Neural progenitor cell (in vitro differentiated cells): ENCODE measurements around the gene GABRG3.

Source experiments
- CTCF ChIP-seq: fragments of 200-600 bp; sonication (generic); IDR thresholded peaks from 2 replicates; pipeline ENCODE4 v1.5.1; 2017; ENCODE audit warnings: antibody characterized with exemption, mild to moderate bottlenecking
- EZH2 ChIP-seq: fragments of 200-600 bp; sonication (generic); IDR thresholded peaks from 2 replicates; pipeline ENCODE4 v1.6.1; 2017; ENCODE audit warnings: antibody characterized with exemption, mild to moderate bottlenecking, moderate library complexity
- EZH2phosphoT487 ChIP-seq: fragments of 200-600 bp; sonication (generic); IDR thresholded peaks from 2 replicates; pipeline ENCODE4 v1.6.1; 2017; ENCODE audit warnings: antibody characterized with exemption

DNA sequence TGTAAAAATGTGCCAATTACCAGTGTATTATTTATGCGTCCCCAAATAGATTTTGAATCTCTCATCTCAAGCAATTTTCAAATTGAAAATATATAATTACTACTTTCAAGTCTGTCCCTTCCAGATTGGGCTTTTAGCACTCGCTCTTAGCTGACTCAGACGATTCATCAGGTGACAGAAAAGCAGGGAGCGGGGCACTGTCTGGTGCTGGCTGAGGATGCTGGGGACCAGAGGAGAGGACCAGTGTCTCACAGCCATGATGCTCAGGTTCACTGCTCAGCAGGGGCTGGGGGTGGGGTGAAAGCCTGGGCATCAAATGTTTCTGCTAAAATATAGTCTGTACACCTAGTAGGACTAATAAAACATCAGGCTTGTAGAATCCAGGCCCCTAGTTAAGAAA is 199.9 kb downstream of the GABRG3 start:
- TF ChIP-seq CTCF (no peak), EZH2phosphoT487 (no peak), EZH2 (no peak)
